ENCODE measurements around the gene DENND1C. TPM values are rescaled to one million over a fixed set of nuclear protein-coding genes. Genes with fewer than 3 reads are reported as not detected.

DENND1C gene
- polyA plus RNA-seq, 2 of the 4 experiments (the other 2 are of a cell fraction): 0.30 to 0.32 TPM

DNA sequence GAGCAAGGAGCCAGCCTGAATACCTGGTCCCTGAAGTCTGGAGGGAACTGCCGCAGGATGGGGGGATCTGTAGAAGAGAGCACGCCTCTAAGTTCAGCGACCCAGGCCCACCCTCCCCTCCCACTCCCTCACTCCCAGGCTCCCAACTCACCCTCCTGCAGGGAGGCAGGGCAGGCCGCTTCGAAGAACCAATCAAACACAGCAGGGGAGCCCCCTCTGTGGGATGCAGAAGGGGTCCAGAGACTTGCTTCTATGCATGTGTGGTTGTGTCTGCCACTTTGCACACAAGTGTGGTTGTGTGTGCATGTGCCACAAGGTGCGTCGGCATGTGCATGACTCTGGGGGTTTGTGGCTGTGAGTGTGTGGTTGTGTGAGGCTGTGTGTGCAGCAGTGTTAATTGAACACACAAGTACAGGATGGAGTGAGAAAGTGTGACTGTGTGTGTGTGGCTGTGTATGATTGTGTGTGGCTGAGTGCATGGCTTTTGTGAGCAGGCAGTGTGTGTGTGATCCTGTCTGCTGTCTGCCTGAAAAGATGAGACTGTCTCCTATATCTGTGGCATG lies 1.7 kb downstream of the DENND1C start:
- no peak for FAIRE-seq

DNA sequence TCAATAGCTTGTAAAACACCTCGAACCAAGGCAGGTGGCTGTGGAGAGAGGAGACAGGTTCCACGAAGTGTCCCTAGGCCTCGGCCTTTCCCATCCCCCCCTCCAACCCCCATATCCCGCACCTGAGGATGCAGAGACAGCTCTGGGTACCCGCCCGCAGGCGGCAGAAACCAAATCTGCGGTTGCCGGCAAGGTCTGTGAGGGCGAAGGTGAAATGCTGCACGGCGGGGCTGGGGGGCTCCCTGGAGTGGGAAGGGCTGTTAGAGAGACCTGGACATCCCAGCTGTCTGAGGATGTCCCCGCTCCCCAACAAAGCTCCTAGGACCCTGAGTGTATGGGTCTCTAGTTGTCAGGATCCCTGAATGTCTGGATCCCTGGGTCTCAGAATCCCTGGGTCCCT lies 2.8 kb downstream of the DENND1C start:
- TF ChIP-seq KDM5A (IDR thresholded peaks at IDR 0.05): no peak
- TF ChIP-seq HOXB5 (CRISPR knock-in tag; IDR thresholded peaks at IDR 0.05): no peak
- TF ChIP-seq RARB (CRISPR knock-in tag; IDR thresholded peaks at IDR 0.05): no peak
- no peak for TF ChIP-seq GATA3 (IDR thresholded peaks at IDR 0.05; ENCODE audit: borderline replicate concordance)
- no peak for TF ChIP-seq RNF2 (IDR thresholded peaks at IDR 0.05; ENCODE audit: borderline replicate concordance, low read depth)
- TF ChIP-seq POLR2AphosphoS2 (conservative IDR thresholded peaks at IDR 0.05; ENCODE audit: low read length): no peak
- TF ChIP-seq, protein P1, sequence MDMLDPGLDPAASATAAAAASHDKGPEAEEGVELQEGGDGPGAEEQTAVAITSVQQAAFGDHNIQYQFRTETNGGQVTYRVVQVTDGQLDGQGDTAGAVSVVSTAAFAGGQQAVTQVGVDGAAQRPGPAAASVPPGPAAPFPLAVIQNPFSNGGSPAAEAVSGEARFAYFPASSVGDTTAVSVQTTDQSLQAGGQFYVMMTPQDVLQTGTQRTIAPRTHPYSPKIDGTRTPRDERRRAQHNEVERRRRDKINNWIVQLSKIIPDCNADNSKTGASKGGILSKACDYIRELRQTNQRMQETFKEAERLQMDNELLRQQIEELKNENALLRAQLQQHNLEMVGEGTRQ (IDR thresholded peaks at IDR 0.05): no peak
- no peak for TF ChIP-seq SREBF2 (IDR thresholded peaks at IDR 0.05)
- no peak for TF ChIP-seq TFCP2L1 (CRISPR knock-in tag; IDR thresholded peaks at IDR 0.05)
- no peak for TF ChIP-seq ZSCAN20 (CRISPR knock-in tag; IDR thresholded peaks at IDR 0.05)
- no peak for TF ChIP-seq TP53 (CRISPR knock-in tag; IDR thresholded peaks at IDR 0.05)
- TF ChIP-seq CHD2 (IDR thresholded peaks at IDR 0.05; ENCODE audit: low read length, partially characterized antibody): no peak
- TF ChIP-seq CBX8 (IDR thresholded peaks at IDR 0.05): no peak
- TF ChIP-seq, protein P2, sequence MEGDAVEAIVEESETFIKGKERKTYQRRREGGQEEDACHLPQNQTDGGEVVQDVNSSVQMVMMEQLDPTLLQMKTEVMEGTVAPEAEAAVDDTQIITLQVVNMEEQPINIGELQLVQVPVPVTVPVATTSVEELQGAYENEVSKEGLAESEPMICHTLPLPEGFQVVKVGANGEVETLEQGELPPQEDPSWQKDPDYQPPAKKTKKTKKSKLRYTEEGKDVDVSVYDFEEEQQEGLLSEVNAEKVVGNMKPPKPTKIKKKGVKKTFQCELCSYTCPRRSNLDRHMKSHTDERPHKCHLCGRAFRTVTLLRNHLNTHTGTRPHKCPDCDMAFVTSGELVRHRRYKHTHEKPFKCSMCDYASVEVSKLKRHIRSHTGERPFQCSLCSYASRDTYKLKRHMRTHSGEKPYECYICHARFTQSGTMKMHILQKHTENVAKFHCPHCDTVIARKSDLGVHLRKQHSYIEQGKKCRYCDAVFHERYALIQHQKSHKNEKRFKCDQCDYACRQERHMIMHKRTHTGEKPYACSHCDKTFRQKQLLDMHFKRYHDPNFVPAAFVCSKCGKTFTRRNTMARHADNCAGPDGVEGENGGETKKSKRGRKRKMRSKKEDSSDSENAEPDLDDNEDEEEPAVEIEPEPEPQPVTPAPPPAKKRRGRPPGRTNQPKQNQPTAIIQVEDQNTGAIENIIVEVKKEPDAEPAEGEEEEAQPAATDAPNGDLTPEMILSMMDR (IDR thresholded peaks at IDR 0.05): no peak
- no peak for TF ChIP-seq FOSL2 (IDR thresholded peaks at IDR 0.05)
- TF ChIP-seq FOSL2 (CRISPR knock-in tag; IDR thresholded peaks at IDR 0.05): no peak
- TF ChIP-seq CEBPB (IDR thresholded peaks at IDR 0.05): no peak
- no peak for TF ChIP-seq ZNF302 (CRISPR knock-in tag; IDR thresholded peaks at IDR 0.05)
- TF ChIP-seq, protein P3, sequence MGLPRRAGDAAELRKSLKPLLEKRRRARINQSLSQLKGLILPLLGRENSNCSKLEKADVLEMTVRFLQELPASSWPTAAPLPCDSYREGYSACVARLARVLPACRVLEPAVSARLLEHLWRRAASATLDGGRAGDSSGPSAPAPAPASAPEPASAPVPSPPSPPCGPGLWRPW (IDR thresholded peaks at IDR 0.05): no peak
- no peak for TF ChIP-seq ESRRA (IDR thresholded peaks at IDR 0.05; ENCODE audit: borderline replicate concordance, low read length)
- Histone ChIP-seq H3K4me3 (no peak overlapping the region), H3K9me3 (no peaks in the 10 kb centered on the region), H3K27ac (no peak overlapping the region), H3K4me2 (no peak overlapping the region), H3K4me1 (peaks cover 4% of the 10 kb centered on the region; the same call in 1 of the 3 replicates)
- no peak for FAIRE-seq
- POLR2A ChIA-PET: no interaction called here
- 92% methylated on average over 7 of the region's 13 CpGs for WGBS (ENCODE audit: missing lambda C conversion rate)
- CTCF ChIA-PET: no interaction called here
- no peak for ATAC-seq
- DNase-seq (ENCODE audit: low read depth in 1 of 2, low spot score in 1 of 2): no peak

More for the DNA sequence above, 1.7 kb downstream of the DENND1C start:
- WGBS (ENCODE audit: missing lambda C conversion rate): 100% methylated on average over 1 of the region's 7 CpGs
- H3K4me2 ChIP-seq: no peak overlapping the region
- DNase-seq (ENCODE audit: low read depth in 1 of 2, low spot score in 1 of 2) (no peak), ATAC-seq (no peak)
- TF ChIP-seq, protein P1 (IDR thresholded peaks at IDR 0.05): no peak
- TF ChIP-seq JUN (IDR thresholded peaks at IDR 0.05) (no peak), PHF8 (IDR thresholded peaks at IDR 0.05; ENCODE audit: borderline replicate concordance, low read depth) (no peak), NPAS2 (CRISPR knock-in tag; IDR thresholded peaks at IDR 0.05; ENCODE audit: borderline replicate concordance) (no peak), BHLHE40 (IDR thresholded peaks at IDR 0.05; ENCODE audit: low read depth, low read length) (no peak), RNF2 (IDR thresholded peaks at IDR 0.05; ENCODE audit: borderline replicate concordance, low read depth) (no peak), HOXB5 (CRISPR knock-in tag; IDR thresholded peaks at IDR 0.05) (no peak), EHMT2 (IDR thresholded peaks at IDR 0.05; ENCODE audit: low read depth) (no peak), HDAC2 (IDR thresholded peaks at IDR 0.05) (no peak)
- TF ChIP-seq, protein P4, sequence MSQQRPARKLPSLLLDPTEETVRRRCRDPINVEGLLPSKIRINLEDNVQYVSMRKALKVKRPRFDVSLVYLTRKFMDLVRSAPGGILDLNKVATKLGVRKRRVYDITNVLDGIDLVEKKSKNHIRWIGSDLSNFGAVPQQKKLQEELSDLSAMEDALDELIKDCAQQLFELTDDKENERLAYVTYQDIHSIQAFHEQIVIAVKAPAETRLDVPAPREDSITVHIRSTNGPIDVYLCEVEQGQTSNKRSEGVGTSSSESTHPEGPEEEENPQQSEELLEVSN (IDR thresholded peaks at IDR 0.05; ENCODE audit: borderline replicate concordance, low read depth): no peak
- ChIA-PET CTCF (no interaction called here), POLR2A (no interaction called here)
- peaks cover 4% of the 10 kb centered on the region; the same call in 1 of the 3 replicates for H3K4me1 ChIP-seq
- H3K9me3 ChIP-seq: no peaks in the 10 kb centered on the region
- no peak overlapping the region for H3K4me3 ChIP-seq
- no peak overlapping the region for H3K27ac ChIP-seq

Data from A549 (cell line).